Smooth muscle cell (in vitro differentiated cells): ENCODE measurements around the gene NECTIN4. TPM values are rescaled to one million over a fixed set of nuclear protein-coding genes. Genes with fewer than 3 reads are reported as not detected.

Experiments
- DNase-seq: peaks from one replicate; lab custom pipeline; 2025; ENCODE audit not compliant: unreplicated experiment; lab: John Stamatoyannopoulos, UW
- H2AFZ ChIP-seq: fragments of 200-600 bp; sonication (generic); 2 replicates; pipeline ENCODE4 v1.6.0; 2016; ENCODE audit warnings: antibody characterized with exemption, low read depth, mild to moderate bottlenecking
- H3F3A ChIP-seq: fragments of 200-600 bp; sonication (generic); 2 replicates; pipeline ENCODE4 v1.6.0; 2017; ENCODE audit warnings: antibody characterized with exemption, low read depth
- H3K27ac ChIP-seq: fragments of 200-600 bp; sonication (generic); 2 replicates; pipeline ENCODE4 v1.5.1; 2016; ENCODE audit warnings: low read depth, mild to moderate bottlenecking
- H3K27me3 ChIP-seq: fragments of 200-600 bp; sonication (generic); 2 replicates; pipeline ENCODE4 v1.6.1; 2016; ENCODE audit warnings: low read depth, mild to moderate bottlenecking
- H3K36me3 ChIP-seq: fragments of 200-600 bp; sonication (generic); 2 replicates; pipeline ENCODE4 v1.5.1; 2016; ENCODE audit warnings: low read depth
- H3K4me1 ChIP-seq: fragments of 200-600 bp; sonication (generic); 2 replicates; pipeline ENCODE4 v1.5.1; 2016; ENCODE audit warnings: low read depth
- H3K4me2 ChIP-seq: fragments of 200-600 bp; sonication (generic); 2 replicates; pipeline ENCODE4 v1.6.0; 2016; ENCODE audit warnings: mild to moderate bottlenecking
- H3K4me3 ChIP-seq: fragments of 200-600 bp; sonication (generic); 2 replicates; pipeline ENCODE4 v1.5.1; 2016; ENCODE audit warnings: mild to moderate bottlenecking
- H3K79me2 ChIP-seq: fragments of 200-600 bp; sonication (generic); 2 replicates; pipeline ENCODE4 v1.6.0; 2016; ENCODE audit warnings: low read depth, mild to moderate bottlenecking
- H3K9ac ChIP-seq: fragments of 200-600 bp; sonication (generic); 2 replicates; pipeline ENCODE4 v1.6.0; 2016; ENCODE audit warnings: low read depth
- H3K9me3 ChIP-seq: fragments of 200-600 bp; sonication (generic); replicated peaks from 2 replicates; pipeline ENCODE4 v1.5.1; 2016; ENCODE audit warnings: low read depth
- H4K20me1 ChIP-seq: fragments of 200-600 bp; sonication (generic); 2 replicates; pipeline ENCODE4 v1.6.0; 2016; ENCODE audit warnings: low read depth
- CTCF ChIP-seq: fragments of 200-600 bp; sonication (generic); IDR thresholded peaks from 2 replicates; pipeline ENCODE4 v1.5.1; 2017; ENCODE audit warnings: borderline replicate concordance, mild to moderate bottlenecking, antibody characterized with exemption; ENCODE audit not compliant: insufficient read depth, poor library complexity, severe bottlenecking
- WGBS: methylation state at CpG from one replicate; pipeline ENCODE4 v1.1.7; 2016; ENCODE audit warnings: low lambda C conversion rate; 5-methylcytosine and 5-hydroxymethylcytosine counted together
- polyA plus RNA-seq: library from polyadenylated mRNA; unstranded; fragments of >200 nt; fragmentation: Nextera tagmentation; extraction: Ambion mirVana; gene quantifications from 2 replicates; pipeline ENCODE4 v1.2.1, GENCODE V29; 2016
- total RNA-seq: library from RNA; depleted of rRNA; stranded (reverse); fragments of >200 nt; gene quantifications from 2 replicates; pipeline ENCODE4 v1.2.3, GENCODE V29; 2014

The NECTIN4 gene
- total and polyA plus RNA-seq, 2 experiments from 2014 or later, result 12.7 to 18.2 TPM

- Histone ChIP-seq H3F3A (no peaks in the 10 kb centered on the region), H2AFZ (no peak overlapping the region), H3K9ac (no peak overlapping the region), H3K27me3 (no peaks in the 10 kb centered on the region), H3K4me2 (no peak overlapping the region), H3K27ac (no peak overlapping the region), H3K4me3 (no peak overlapping the region), H3K9me3 (no peaks in the 10 kb centered on the region), H3K79me2 (no peaks in the 10 kb centered on the region), H3K36me3 (no peaks in the 10 kb centered on the region), H3K4me1 (no peaks in the 10 kb centered on the region), H4K20me1 (no peaks in the 10 kb centered on the region)
- WGBS, result 90% methylated on average over 3 of the region's 3 CpGs
- TF ChIP-seq CTCF, result no peak
- no peak for DNase-seq
Observed at GRCh38 chr1:161052899-161053298, 36.5 kb downstream of the NECTIN4 start.

GRCh38 chr1:161051219-161051618 lies 38.1 kb downstream of the NECTIN4 start:
- Histone ChIP-seq H3K9ac (no peak overlapping the region), H3K9me3 (no peaks in the 10 kb centered on the region), H3K36me3 (no peaks in the 10 kb centered on the region), H3K4me1 (peaks cover 5% of the 10 kb centered on the region), H4K20me1 (no peaks in the 10 kb centered on the region), H3K4me2 (no peak overlapping the region), H3K79me2 (no peaks in the 10 kb centered on the region), H3F3A (no peaks in the 10 kb centered on the region), H3K4me3 (no peak overlapping the region), H2AFZ (no peak overlapping the region), H3K27me3 (no peaks in the 10 kb centered on the region), H3K27ac (no peak overlapping the region)
- WGBS, result 98% methylated on average over 10 of the region's 10 CpGs
- TF ChIP-seq CTCF, result no peak
- no peak for DNase-seq

- Histone ChIP-seq H3K79me2 (peaks cover 8% of the 10 kb centered on the region), H2AFZ (no peak overlapping the region), H3K27ac (no peak overlapping the region), H3K4me2 (no peak overlapping the region), H3K36me3 (no peaks in the 10 kb centered on the region), H3K9ac (no peak overlapping the region), H3K9me3 (no peaks in the 10 kb centered on the region), H3K27me3 (no peaks in the 10 kb centered on the region), H3F3A (no peaks in the 10 kb centered on the region), H3K4me1 (peaks cover 12% of the 10 kb centered on the region), H3K4me3 (no peak overlapping the region), H4K20me1 (peaks cover 7% of the 10 kb centered on the region)
- WGBS, result 96% methylated on average over 5 of the region's 5 CpGs
- DNase-seq, result no peak
- TF ChIP-seq CTCF, result no peak
Observed at GRCh38 chr1:161048949-161049722, 40.2 kb downstream of the NECTIN4 start.
